CD4-positive, alpha-beta memory T cell (primary cell): ENCODE data around the gene KIF19. TPM values are rescaled to one million over a fixed set of nuclear protein-coding genes. Genes with fewer than 3 reads are reported as not detected.

ENCODE experiments used
- CTCF ChIA-PET: fragments of 350-600 bp; sonication (Branson Sonifier 250); formaldehyde crosslinking; loops from one replicate; lab custom pipeline; 2021; ENCODE audit warnings: inconsistent platforms; ENCODE audit not compliant: partially characterized antibody; lab: Charles Lee
- POLR2A ChIA-PET: fragments of 350-600 bp; sonication (Branson Sonifier 250); formaldehyde crosslinking; loops from one replicate; lab custom pipeline; 2021; ENCODE audit not compliant: partially characterized antibody; lab: Charles Lee
- DNase-seq, 5 donors: peaks; one replicate each; pipeline versions ENCODE4 v3.0.0 to v3.0.0-alpha.2; 2020 to 2022; ENCODE audit warnings: mixed read lengths in 1 of 5
- H3K27ac ChIP-seq: one replicate; pipeline ENCODE4 v1.7.0; 2013; ENCODE audit warnings: low read depth, low read length
- H3K27me3 ChIP-seq: 2 replicates; pipeline ENCODE4 v1.7.0; 2013; ENCODE audit warnings: mild to moderate bottlenecking, low read length, moderate library complexity; ENCODE audit not compliant: insufficient read depth
- H3K36me3 ChIP-seq: 2 replicates; pipeline ENCODE4 v1.7.0; 2013; ENCODE audit warnings: mild to moderate bottlenecking, low read length, moderate library complexity; ENCODE audit not compliant: insufficient read depth
- H3K4me1 ChIP-seq: 2 replicates; pipeline ENCODE4 v1.7.0; 2013; ENCODE audit warnings: mild to moderate bottlenecking, low read length, moderate library complexity; ENCODE audit not compliant: insufficient read depth
- H3K4me3 ChIP-seq, 2 donors: one replicate each; pipeline ENCODE4 v1.7.0; 2013; ENCODE audit warnings: low read length in 2 of 2, mild to moderate bottlenecking in 1 of 2
- H3K9me3 ChIP-seq, 2 donors: one replicate each; pipeline ENCODE4 v1.7.0; 2013; ENCODE audit warnings: low read length in 2 of 2, control low read depth in 1 of 2; ENCODE audit not compliant: control insufficient read depth in 1 of 2
- H3K27ac Mint-ChIP-seq, 7 donors: one replicate each; pipeline ENCODE4 v1.8.0; 2020 to 2021; ENCODE audit warnings: mixed read lengths in 7 of 7, mild to moderate bottlenecking in 6 of 7, inconsistent platforms in 3 of 7, moderate library complexity in 3 of 7
- H3K27me3 Mint-ChIP-seq, 2 donors: one replicate each; pipeline ENCODE4 v1.8.0; 2020 to 2021; ENCODE audit warnings: mixed read lengths in 2 of 2
- H3K36me3 Mint-ChIP-seq, 2 donors: one replicate each; pipeline ENCODE4 v1.8.0; 2020 to 2021; ENCODE audit warnings: mixed read lengths in 2 of 2, inconsistent platforms in 1 of 2, mild to moderate bottlenecking in 1 of 2
- H3K4me1 Mint-ChIP-seq, 4 donors: one replicate each; pipeline ENCODE4 v1.8.0; 2020 to 2021; ENCODE audit warnings: mixed read lengths in 4 of 4, mild to moderate bottlenecking in 1 of 4
- H3K4me3 Mint-ChIP-seq, 8 donors: one replicate each; pipeline ENCODE4 v1.8.0; 2020 to 2021; ENCODE audit warnings: mixed read lengths in 8 of 8, mild to moderate bottlenecking in 7 of 8, moderate library complexity in 6 of 8, inconsistent platforms in 3 of 8
- H3K9me3 Mint-ChIP-seq, 8 donors: one replicate each; pipeline ENCODE4 v1.8.0; 2020 to 2021; ENCODE audit warnings: mixed read lengths in 8 of 8, mild to moderate bottlenecking in 5 of 8, inconsistent platforms in 3 of 8, moderate library complexity in 1 of 8
- intact Hi-C: fragments of 100-400 bp; cut with micrococcal nuclease; formaldehyde crosslinking; loops from one replicate; pipeline ENCODE4 v1.15.1; 2023
- polyA plus RNA-seq, 2 donors: library from polyadenylated mRNA; unstranded; fragments of 300-500 nt; fragmentation: Illumina TruSeq; gene quantifications; one replicate each; pipeline ENCODE4 v1.2.3, GENCODE V29; 2021
- total RNA-seq, 2 experiments: library from RNA; stranded (reverse); gene quantifications; one replicate each; pipeline ENCODE4 v1.2.3, GENCODE V29; 2021

The KIF19 gene
- total and polyA plus RNA-seq, 4 experiments from 2014 or later: 1.5 to 2.3 (median 1.6) TPM

DNA sequence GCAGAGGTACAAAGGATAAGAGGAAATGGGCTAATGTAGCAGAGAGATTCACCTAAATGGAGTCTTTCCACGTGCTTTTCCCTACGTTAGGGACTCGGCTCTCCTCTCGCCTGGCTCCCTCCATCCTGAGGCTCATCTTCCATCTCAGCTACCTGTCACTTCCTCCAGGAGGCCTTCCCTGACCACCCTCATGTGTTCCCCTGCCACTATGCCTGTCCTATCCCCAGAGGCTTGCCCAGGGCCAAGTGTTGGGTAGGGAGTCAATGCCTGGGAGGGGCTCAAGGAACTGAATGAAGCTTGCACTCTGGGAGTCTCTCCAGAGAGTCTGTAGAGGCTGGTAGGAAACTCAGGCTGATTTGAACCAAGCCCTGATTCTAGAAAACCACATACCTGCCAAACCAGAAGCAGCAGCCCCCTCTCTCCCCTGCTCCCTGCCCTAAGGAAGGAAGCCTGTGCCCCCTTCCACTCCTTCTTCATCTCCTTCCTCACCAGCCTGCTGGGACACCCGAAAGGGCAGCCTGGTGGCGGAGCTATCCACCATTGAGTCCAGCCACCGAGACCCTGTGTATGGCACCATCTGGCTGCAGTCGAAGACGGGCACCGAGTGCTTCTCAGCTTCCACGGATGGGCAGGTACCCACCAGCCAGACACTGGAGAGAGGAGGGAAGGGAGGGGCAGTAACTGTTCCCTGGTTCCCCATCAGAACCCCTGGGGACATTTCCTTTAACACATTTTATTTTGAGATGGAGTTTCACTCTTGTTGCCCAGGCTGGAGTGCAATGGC, 26.6 kb upstream of the KIF19 start:
- ChIA-PET POLR2A (interaction anchor here (1.9 to 6.5 kb wide), 3 partner anchors 17 to 87 kb away, joined by 4 to 86 read pairs (median 19); partner anchors contain the start of gene TTYH2), CTCF (interaction anchor here (1.0 to 8.8 kb wide), 11 partner anchors 15 to 99 kb away, joined by 3 to 230 read pairs (median 11); partner anchors contain the start of genes BTBD17, DNAI2, RPL38 and TTYH2)
- H3K4me1 ChIP-seq: peaks cover 15% of the 10 kb centered on the region
- H3K36me3 ChIP-seq: no peaks in the 10 kb centered on the region
- no peak for DNase-seq
- Mint-ChIP-seq H3K4me1 (peaks cover 17 to 31% (median 25%) of the 10 kb centered on the region in 4 donors), H3K27me3 (no peaks in the 10 kb centered on the region), H3K36me3 (peaks cover 0 to 4% of the 10 kb centered on the region in 2 donors), H3K9me3 (peaks cover 0 to 2% (median 0%) of the 10 kb centered on the region in 8 donors), H3K4me3 (no peak overlapping the region), H3K27ac (peak overlapping the region in 2 of 7 donors; percentile 43 to 50)
- no peak overlapping the region for H3K4me3 ChIP-seq
- intact Hi-C loops: no loop called here
- no peaks in the 10 kb centered on the region for H3K9me3 ChIP-seq
- H3K27me3 ChIP-seq: no peaks in the 10 kb centered on the region
- H3K27ac ChIP-seq: no peak overlapping the region

GRCh38 chr17:74303305-74303704, 22.7 kb upstream of the KIF19 start:
- Mint-ChIP-seq H3K9me3 (peaks cover 0 to 2% (median 0%) of the 10 kb centered on the region in 8 donors), H3K4me1 (peaks cover 9 to 16% (median 13%) of the 10 kb centered on the region in 4 donors), H3K27me3 (peaks cover 0 to 2% of the 10 kb centered on the region in 2 donors), H3K4me3 (no peak overlapping the region), H3K36me3 (peaks cover 0 to 4% of the 10 kb centered on the region in 2 donors), H3K27ac (no peak overlapping the region)
- H3K36me3 ChIP-seq: no peaks in the 10 kb centered on the region
- POLR2A ChIA-PET: interaction anchor here (0.7 to 1.5 kb wide), 2 partner anchors 23 to 58 kb away, joined by 3 to 4 read pairs; partner anchors contain the start of gene BTBD17
- peaks cover 7% of the 10 kb centered on the region for H3K4me1 ChIP-seq
- DNase-seq: no peak
- intact Hi-C loops: no loop called here
- H3K4me3 ChIP-seq: no peak overlapping the region
- no peak overlapping the region for H3K27ac ChIP-seq
- CTCF ChIA-PET: interaction anchor here (0.9 to 4.6 kb wide), 9 partner anchors 49 to 104 kb away, joined by 3 to 62 read pairs (median 4); partner anchors contain the start of genes BTBD17 and GPR142
- no peaks in the 10 kb centered on the region for H3K9me3 ChIP-seq
- H3K27me3 ChIP-seq: no peaks in the 10 kb centered on the region

DNA sequence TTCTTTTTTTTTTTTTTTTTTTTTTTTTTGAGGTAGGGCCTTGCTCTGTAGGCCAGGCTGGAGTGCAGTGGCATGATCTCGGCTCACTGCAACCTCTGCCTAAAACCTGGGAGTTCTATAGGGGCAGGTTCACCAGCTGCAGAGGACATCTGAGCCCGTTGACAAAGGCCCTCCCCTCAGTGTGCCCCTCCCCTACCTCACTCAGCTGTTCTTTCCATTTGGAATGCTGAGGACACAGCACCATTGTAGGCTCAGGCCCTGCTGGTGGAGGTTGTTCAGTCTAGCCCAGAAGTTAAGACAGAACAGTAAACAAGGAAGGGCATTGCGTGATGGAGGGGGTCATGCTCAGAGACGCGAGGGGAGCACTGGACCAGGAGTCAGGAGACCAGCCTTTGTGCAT, 21.8 kb upstream of the KIF19 start:
- no peaks in the 10 kb centered on the region for H3K9me3 ChIP-seq
- Mint-ChIP-seq H3K9me3 (peaks cover 0 to 2% (median 0%) of the 10 kb centered on the region in 8 donors), H3K27ac (peak overlapping the region in 2 of 7 donors; percentile 31 to 41), H3K4me3 (no peak overlapping the region), H3K4me1 (peaks cover 9 to 16% (median 13%) of the 10 kb centered on the region in 4 donors), H3K36me3 (peaks cover 0 to 4% of the 10 kb centered on the region in 2 donors), H3K27me3 (peaks cover 0 to 2% of the 10 kb centered on the region in 2 donors)
- H3K36me3 ChIP-seq: no peaks in the 10 kb centered on the region
- H3K27ac ChIP-seq: no peak overlapping the region
- CTCF ChIA-PET: interaction anchor here (0.7 to 4.6 kb wide), 10 partner anchors 9 to 104 kb away, joined by 3 to 62 read pairs (median 4); partner anchors contain the start of genes BTBD17 and GPR142
- H3K27me3 ChIP-seq: no peaks in the 10 kb centered on the region
- intact Hi-C loops: no loop called here
- H3K4me1 ChIP-seq: peaks cover 7% of the 10 kb centered on the region
- DNase-seq: no peak
- H3K4me3 ChIP-seq: no peak overlapping the region
- POLR2A ChIA-PET: interaction anchor here (0.7 to 1.5 kb wide), 3 partner anchors 24 to 57 kb away, joined by 3 to 4 read pairs (median 3); partner anchors contain the start of gene BTBD17

GRCh38 chr17:74305865-74306654, 20.0 kb upstream of the KIF19 start:
- no peaks in the 10 kb centered on the region for H3K36me3 ChIP-seq
- H3K4me3 ChIP-seq: no peak overlapping the region
- Mint-ChIP-seq H3K27ac (peak overlapping the region in 2 of 7 donors; percentile 53 to 83), H3K27me3 (peaks cover 0 to 2% of the 10 kb centered on the region in 2 donors), H3K9me3 (peaks cover 0 to 2% (median 0%) of the 10 kb centered on the region in 8 donors), H3K4me3 (no peak overlapping the region), H3K4me1 (peaks cover 8 to 14% (median 12%) of the 10 kb centered on the region in 4 donors), H3K36me3 (peaks cover 0 to 4% of the 10 kb centered on the region in 2 donors)
- POLR2A ChIA-PET: interaction anchor here (1.2 kb wide), 1 partner anchor 55 kb away, joined by 3 read pairs; no protein-coding TSS in a partner anchor
- H3K27ac ChIP-seq: no peak overlapping the region
- CTCF ChIA-PET: interaction anchor here (0.7 to 4.6 kb wide), 10 partner anchors 22 to 152 kb away, joined by 3 to 62 read pairs (median 5); partner anchors contain the start of genes BTBD17, GPR142 and TTYH2
- H3K4me1 ChIP-seq: peaks cover 7% of the 10 kb centered on the region
- intact Hi-C loops: no loop called here
- no peaks in the 10 kb centered on the region for H3K27me3 ChIP-seq
- no peaks in the 10 kb centered on the region for H3K9me3 ChIP-seq
- no peak for DNase-seq

DNA sequence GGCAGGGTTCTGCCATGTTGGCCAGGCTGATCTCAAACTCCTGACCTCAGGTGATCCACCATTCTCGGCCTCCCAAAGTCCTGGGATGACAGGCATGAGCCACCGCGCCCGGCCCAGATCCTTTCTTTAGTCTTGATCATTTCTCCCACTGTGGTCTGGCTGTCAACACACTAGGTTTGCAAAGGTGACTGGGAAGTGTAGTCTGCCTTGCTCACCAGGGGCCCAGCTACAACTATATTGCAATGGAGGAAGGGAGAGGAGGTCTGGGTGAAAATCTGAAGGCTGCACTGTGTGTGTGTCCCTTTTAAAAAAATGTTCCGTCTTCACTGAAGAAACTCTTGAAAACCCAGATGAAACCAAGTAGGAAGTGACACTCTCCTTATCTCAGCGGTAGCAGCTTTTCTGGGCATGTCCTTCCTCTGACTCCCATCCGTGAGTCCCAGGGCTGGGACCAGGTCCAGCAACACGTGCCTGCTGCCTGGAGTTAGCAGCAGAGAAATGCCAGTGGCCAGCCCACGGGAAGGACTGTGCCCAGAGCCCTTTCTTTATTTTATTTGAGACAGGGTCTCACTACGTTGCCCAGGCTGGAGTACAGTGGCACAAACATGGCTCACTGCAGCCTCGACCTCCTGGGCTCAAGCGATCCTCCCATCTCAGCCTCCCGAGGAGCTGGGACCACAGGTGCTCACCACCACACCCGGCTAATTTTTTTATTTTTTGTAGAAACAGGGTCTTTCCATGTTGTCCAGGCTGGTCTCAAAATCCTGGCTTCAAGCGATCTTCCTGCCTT, 17.8 kb upstream of the KIF19 start:
- Mint-ChIP-seq H3K36me3 (no peaks in the 10 kb centered on the region), H3K4me1 (peaks cover 6 to 9% (median 8%) of the 10 kb centered on the region in 4 donors), H3K27ac (peak overlapping the region in 1 of 7 donors; percentile 51), H3K27me3 (peaks cover 0 to 2% of the 10 kb centered on the region in 2 donors), H3K4me3 (no peak overlapping the region), H3K9me3 (peaks cover 0 to 5% (median 0%) of the 10 kb centered on the region in 8 donors)
- POLR2A ChIA-PET: no interaction called here
- no peaks in the 10 kb centered on the region for H3K36me3 ChIP-seq
- H3K27me3 ChIP-seq: no peaks in the 10 kb centered on the region
- no peak overlapping the region for H3K27ac ChIP-seq
- H3K9me3 ChIP-seq: no peaks in the 10 kb centered on the region
- CTCF ChIA-PET: interaction anchor here (1.0 to 1.2 kb wide), 3 partner anchors 11 to 60 kb away, joined by 3 read pairs; no protein-coding TSS in a partner anchor
- peaks cover 7% of the 10 kb centered on the region for H3K4me1 ChIP-seq
- intact Hi-C loops: no loop called here
- no peak overlapping the region for H3K4me3 ChIP-seq
- DNase-seq: no peak

GRCh38 chr17:74309902-74310301, 16.1 kb upstream of the KIF19 start:
- H3K27ac ChIP-seq: no peak overlapping the region
- no peak overlapping the region for H3K27ac Mint-ChIP-seq
- no peaks in the 10 kb centered on the region for H3K36me3 ChIP-seq
- CTCF ChIA-PET: no interaction called here
- no peaks in the 10 kb centered on the region for H3K9me3 ChIP-seq
- H3K36me3 Mint-ChIP-seq: no peaks in the 10 kb centered on the region
- POLR2A ChIA-PET: no interaction called here
- H3K27me3 Mint-ChIP-seq: peaks cover 0 to 2% of the 10 kb centered on the region in 2 donors
- no peaks in the 10 kb centered on the region for H3K27me3 ChIP-seq
- H3K4me1 Mint-ChIP-seq: peaks cover 6 to 9% (median 8%) of the 10 kb centered on the region in 4 donors
- peaks cover 7% of the 10 kb centered on the region for H3K4me1 ChIP-seq
- H3K4me3 ChIP-seq: no peak overlapping the region
- no peak for DNase-seq
- H3K4me3 Mint-ChIP-seq: no peak overlapping the region
- intact Hi-C loops: no loop called here
- H3K9me3 Mint-ChIP-seq: peaks cover 0 to 5% (median 0%) of the 10 kb centered on the region in 8 donors
